ENCODE data around the gene BPIFB3.

- TF ChIP-seq CTCF (IDR thresholded peaks at IDR 0.05; ENCODE audit: poor library complexity) = no peak
- TF ChIP-seq EZH2 (IDR thresholded peaks at IDR 0.05; ENCODE audit: borderline replicate concordance) = no peak
- TF ChIP-seq EZH2phosphoT487 (IDR thresholded peaks at IDR 0.05; ENCODE audit: low read depth, severe bottlenecking, unreplicated experiment) = no peak
These were observed 59.7 kb downstream of the BPIFB3 start for GRCh38 chr20:33113387-33113908.
